Stimulated activated CD8-positive, alpha-beta memory T cell treated with anti-CD3 and anti-CD28 coated beads, Interleukin-15, amount 100 ng/mL, for 48 hours (primary cell): Measurements from ENCODE around the gene NOX4.
"Not testable (repeated sequence)": the region's sequence is repeated elsewhere in the genome, so short reads cannot be mapped to it uniquely, and the experiment has no call there.

ENCODE experiments used
- DNase-seq, 2 donors: peaks; one replicate each; pipeline ENCODE4 v3.0.0-alpha.2; 2020; ENCODE audit warnings: low read depth in 2 of 2

The NOX4 gene

GRCh38 chr11:89458716-89459115 lies 32.5 kb downstream of the NOX4 start:
- DNase-seq, result no peak

- DNase-seq, result no peak
Measured at GRCh38 chr11:89457190-89457589, 34.0 kb downstream of the NOX4 start.

GRCh38 chr11:89456681-89457080 lies 34.5 kb downstream of the NOX4 start:
- DNase-seq, result no peak

- DNase-seq, result no peak
Measured at GRCh38 chr11:89452780-89453179, 38.4 kb downstream of the NOX4 start.

GRCh38 chr11:89447845-89448244 lies 43.3 kb downstream of the NOX4 start:
- no peak for DNase-seq

GRCh38 chr11:89443361-89444322 lies 47.5 kb downstream of the NOX4 start:
- DNase-seq, result no peak

- no peak for DNase-seq
Measured at GRCh38 chr11:89442801-89443200, 48.4 kb downstream of the NOX4 start.

- DNase-seq, result no peak
Measured at GRCh38 chr11:89441606-89442005, 49.6 kb downstream of the NOX4 start.

GRCh38 chr11:89437317-89437716 lies 53.9 kb downstream of the NOX4 start:
- DNase-seq, result no peak

GRCh38 chr11:89436071-89436470 lies 55.1 kb downstream of the NOX4 start:
- no peak for DNase-seq

GRCh38 chr11:89433278-89433677 lies 57.9 kb downstream of the NOX4 start:
- no peak for DNase-seq

- not testable (repeated sequence) for DNase-seq
Measured at GRCh38 chr11:89432182-89432581, 59.0 kb downstream of the NOX4 start.

GRCh38 chr11:89426501-89426900 lies 64.7 kb downstream of the NOX4 start:
- not testable (repeated sequence) for DNase-seq

- DNase-seq, result no peak
Measured at GRCh38 chr11:89421718-89422117, 69.5 kb downstream of the NOX4 start.

- DNase-seq, result no peak
Measured at GRCh38 chr11:89420981-89421380, 70.2 kb downstream of the NOX4 start.

GRCh38 chr11:89416961-89417360 lies 74.2 kb downstream of the NOX4 start:
- DNase-seq, result no peak

GRCh38 chr11:89411112-89411511 lies 80.1 kb downstream of the NOX4 start:
- not testable (repeated sequence) for DNase-seq

- not testable (repeated sequence) for DNase-seq
Measured at GRCh38 chr11:89410666-89411065, 80.5 kb downstream of the NOX4 start.

- not testable (repeated sequence) for DNase-seq
Measured at GRCh38 chr11:89408441-89408840, 82.7 kb downstream of the NOX4 start.

GRCh38 chr11:89405629-89406028 lies 85.5 kb downstream of the NOX4 start:
- DNase-seq, result no peak

- DNase-seq, result not testable (repeated sequence)
Measured at GRCh38 chr11:89391654-89392053, 99.5 kb downstream of the NOX4 start.

GRCh38 chr11:89387501-89387900 lies 103.7 kb downstream of the NOX4 start:
- not testable (repeated sequence) for DNase-seq

GRCh38 chr11:89382986-89383385 lies 108.2 kb downstream of the NOX4 start:
- not testable (repeated sequence) for DNase-seq
